ENCODE data around the gene PCGF1. TPM values are rescaled to one million over a fixed set of nuclear protein-coding genes. Genes with fewer than 3 reads are reported as not detected.
A peak's percentile ranks its signal among the peaks of the same experiment; 100 is the strongest.

The PCGF1 gene
- total and polyA plus RNA-seq, 9 of the 15 experiments (the other 6 are each of a cell fraction or from before 2014, with no cell fraction given): 20.3 to 45.7 (median 29.3) TPM

- no peak for TF ChIP-seq USF1 (CRISPR knock-in tag; IDR thresholded peaks at IDR 0.05)
- peak; percentile 88 for TF ChIP-seq PML (IDR thresholded peaks at IDR 0.05; ENCODE audit: low read length)
- TF ChIP-seq UBTF (IDR thresholded peaks at IDR 0.05; ENCODE audit: borderline replicate concordance in 1 of 2, low read depth in 2 of 2, low read length in 2 of 2): peak; percentile 81 to 82
- TF ChIP-seq, protein P1, sequence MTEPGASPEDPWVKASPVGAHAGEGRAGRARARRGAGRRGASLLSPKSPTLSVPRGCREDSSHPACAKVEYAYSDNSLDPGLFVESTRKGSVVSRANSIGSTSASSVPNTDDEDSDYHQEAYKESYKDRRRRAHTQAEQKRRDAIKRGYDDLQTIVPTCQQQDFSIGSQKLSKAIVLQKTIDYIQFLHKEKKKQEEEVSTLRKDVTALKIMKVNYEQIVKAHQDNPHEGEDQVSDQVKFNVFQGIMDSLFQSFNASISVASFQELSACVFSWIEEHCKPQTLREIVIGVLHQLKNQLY (CRISPR knock-in tag; conservative IDR thresholded peaks at IDR 0.05): no peak
- no peak for TF ChIP-seq ZNF449 (CRISPR knock-in tag; IDR thresholded peaks at IDR 0.05)
- no peak for TF ChIP-seq ZNF274 (IDR thresholded peaks at IDR 0.05; ENCODE audit: borderline replicate concordance, low read depth, low read length)
- no peak for TF ChIP-seq ZNF146 (CRISPR knock-in tag; IDR thresholded peaks at IDR 0.05; ENCODE audit: unreplicated experiment)
- peak; percentile 98 for TF ChIP-seq C11orf30 (IDR thresholded peaks at IDR 0.05; ENCODE audit: low read depth)
- no peak for TF ChIP-seq MITF (IDR thresholded peaks at IDR 0.05)
- TF ChIP-seq MTA1 (IDR thresholded peaks at IDR 0.05; ENCODE audit: borderline replicate concordance): no peak
- TF ChIP-seq ZSCAN29 (IDR thresholded peaks at IDR 0.05): no peak
- TF ChIP-seq CAMTA2 (CRISPR knock-in tag; conservative IDR thresholded peaks at IDR 0.05): no peak
- TF ChIP-seq, protein P2, sequence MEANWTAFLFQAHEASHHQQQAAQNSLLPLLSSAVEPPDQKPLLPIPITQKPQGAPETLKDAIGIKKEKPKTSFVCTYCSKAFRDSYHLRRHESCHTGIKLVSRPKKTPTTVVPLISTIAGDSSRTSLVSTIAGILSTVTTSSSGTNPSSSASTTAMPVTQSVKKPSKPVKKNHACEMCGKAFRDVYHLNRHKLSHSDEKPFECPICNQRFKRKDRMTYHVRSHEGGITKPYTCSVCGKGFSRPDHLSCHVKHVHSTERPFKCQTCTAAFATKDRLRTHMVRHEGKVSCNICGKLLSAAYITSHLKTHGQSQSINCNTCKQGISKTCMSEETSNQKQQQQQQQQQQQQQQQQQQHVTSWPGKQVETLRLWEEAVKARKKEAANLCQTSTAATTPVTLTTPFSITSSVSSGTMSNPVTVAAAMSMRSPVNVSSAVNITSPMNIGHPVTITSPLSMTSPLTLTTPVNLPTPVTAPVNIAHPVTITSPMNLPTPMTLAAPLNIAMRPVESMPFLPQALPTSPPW (CRISPR knock-in tag; IDR thresholded peaks at IDR 0.05): no peak
- peak in 1 of 2 experiments; percentile 98; a peak in 2 of 4 replicates for TF ChIP-seq KDM4B (IDR thresholded peaks at IDR 0.05; ENCODE audit: borderline replicate concordance in 2 of 2, low read depth in 1 of 2)
- peak; percentile 56 for TF ChIP-seq CTBP1 (IDR thresholded peaks at IDR 0.05; ENCODE audit: borderline replicate concordance)
- no peak for TF ChIP-seq NFE2L1 (tag; IDR thresholded peaks at IDR 0.05; ENCODE audit: borderline replicate concordance, low read depth)
- TF ChIP-seq CREM (IDR thresholded peaks at IDR 0.05; ENCODE audit: low read depth): peak; percentile 94
- TF ChIP-seq FOXK1 (CRISPR knock-in tag; IDR thresholded peaks at IDR 0.05; ENCODE audit: borderline replicate concordance): no peak
- TF ChIP-seq HOXB6 (CRISPR knock-in tag; IDR thresholded peaks at IDR 0.05; ENCODE audit: borderline replicate concordance): no peak
Observed at GRCh38 chr2:74472086-74472944, 35.2 kb downstream of the PCGF1 start, which contains the start of gene MRPL53 (continued).

All from K562 (cell line).